ENCODE results near the gene TCEAL7. TPM values are rescaled to one million over a fixed set of nuclear protein-coding genes. Genes with fewer than 3 reads are reported as not detected.

Gene TCEAL7
- total RNA-seq, 4 donors from 2014 or later = 10.0 to 20.5 (median 13.6) TPM

- Histone ChIP-seq H3K27me3 (peaks cover 3% of the 10 kb centered on the region), H3K4me3 (no peak overlapping the region), H3K4me1 (no peaks in the 10 kb centered on the region), H3K27ac (no peak overlapping the region), H3K36me3 (no peaks in the 10 kb centered on the region), H3K9me3 (no peaks in the 10 kb centered on the region)
- 0 to 11% methylated on average over 2 of the region's 2 CpGs for WGBS, 2 donors (ENCODE audit: low coverage in 1 of 2)
- TF ChIP-seq CTCF (IDR thresholded peaks at IDR 0.05) (peak; percentile 33 to 70 (median 58)), POLR2AphosphoS5 (IDR thresholded peaks at IDR 0.05) (no peak), EP300 (IDR thresholded peaks at IDR 0.05) (no peak), POLR2A (IDR thresholded peaks at IDR 0.05) (no peak)
- no peak for ATAC-seq
Observed at GRCh38 chrX:103343105-103343504, 13.1 kb downstream of the TCEAL7 start.

- ATAC-seq = no peak
- 40 to 50% methylated on average over 1 of the region's 2 CpGs for WGBS, 2 donors (ENCODE audit: low coverage in 1 of 2)
Observed at GRCh38 chrX:103344606-103345005, 14.6 kb downstream of the TCEAL7 start.

GRCh38 chrX:103347682-103348397 is 17.8 kb downstream of the TCEAL7 start:
- Histone ChIP-seq H3K9me3 (no peaks in the 10 kb centered on the region), H3K36me3 (no peaks in the 10 kb centered on the region), H3K27me3 (peaks cover 8% of the 10 kb centered on the region), H3K27ac (no peak overlapping the region), H3K4me1 (no peaks in the 10 kb centered on the region), H3K4me3 (no peak overlapping the region)
- WGBS, 2 donors (ENCODE audit: low coverage in 1 of 2) = 31 to 35% methylated on average over 6 to 20 of the region's 29 CpGs
- ATAC-seq = no peak
- TF ChIP-seq POLR2AphosphoS5 (IDR thresholded peaks at IDR 0.05) (no peak), POLR2A (IDR thresholded peaks at IDR 0.05) (no peak), EP300 (IDR thresholded peaks at IDR 0.05) (no peak), CTCF (IDR thresholded peaks at IDR 0.05) (no peak)

More at GRCh38 chrX:103344606-103345005, 14.6 kb downstream of the TCEAL7 start:
- Histone ChIP-seq H3K4me1 (no peaks in the 10 kb centered on the region), H3K36me3 (no peaks in the 10 kb centered on the region), H3K9me3 (no peaks in the 10 kb centered on the region), H3K4me3 (no peak overlapping the region), H3K27me3 (peaks cover 8% of the 10 kb centered on the region), H3K27ac (no peak overlapping the region)
- no peak for TF ChIP-seq EP300 (IDR thresholded peaks at IDR 0.05)
- TF ChIP-seq CTCF (IDR thresholded peaks at IDR 0.05) = no peak
- TF ChIP-seq POLR2A (IDR thresholded peaks at IDR 0.05) = no peak
- TF ChIP-seq POLR2AphosphoS5 (IDR thresholded peaks at IDR 0.05) = no peak

GRCh38 chrX:103356130-103356798 is 26.2 kb downstream of the TCEAL7 start, which contains the start of gene TCEAL9:
Gene TCEAL9, plus strand, starts transcription at chrX:103356506. Its CDS starts 1,179 bp downstream, at chrX:103357685.
- Histone ChIP-seq H3K9me3 (no peaks in the 10 kb centered on the region), H3K4me3 (peak within 1 kb of the TSS; percentile 67 to 100), H3K4me1 (peaks cover 0 to 6% (median 0%) of the 10 kb centered on the region in 3 donors), H3K36me3 (no peaks in the 10 kb centered on the region), H3K27me3 (no peaks in the 10 kb centered on the region), H3K27ac (peak within 1 kb of the TSS; percentile 89 to 96 (median 91))
- peak; percentile 93 for TF ChIP-seq POLR2AphosphoS5 (IDR thresholded peaks at IDR 0.05)
- TF ChIP-seq EP300 (IDR thresholded peaks at IDR 0.05) = no peak
- no peak for TF ChIP-seq CTCF (IDR thresholded peaks at IDR 0.05)
- peak; percentile 76 to 78 for TF ChIP-seq POLR2A (IDR thresholded peaks at IDR 0.05)
- peak; percentile 90 for ATAC-seq
- 0 to 30% methylated on average over 4 to 9 of the region's 18 CpGs for WGBS, 2 donors (ENCODE audit: low coverage in 1 of 2)

All from gastroesophageal sphincter (tissue), 4 donors.